ENCODE results near the gene PACRG. TPM values are rescaled to one million over a fixed set of nuclear protein-coding genes. Genes with fewer than 3 reads are reported as not detected.

Gene PACRG
- total and polyA plus RNA-seq, 2 of the 13 experiments (the other 11 are each of a cell fraction or from before 2014, with no cell fraction given) = 0.13 TPM; not detected in 1

DNA sequence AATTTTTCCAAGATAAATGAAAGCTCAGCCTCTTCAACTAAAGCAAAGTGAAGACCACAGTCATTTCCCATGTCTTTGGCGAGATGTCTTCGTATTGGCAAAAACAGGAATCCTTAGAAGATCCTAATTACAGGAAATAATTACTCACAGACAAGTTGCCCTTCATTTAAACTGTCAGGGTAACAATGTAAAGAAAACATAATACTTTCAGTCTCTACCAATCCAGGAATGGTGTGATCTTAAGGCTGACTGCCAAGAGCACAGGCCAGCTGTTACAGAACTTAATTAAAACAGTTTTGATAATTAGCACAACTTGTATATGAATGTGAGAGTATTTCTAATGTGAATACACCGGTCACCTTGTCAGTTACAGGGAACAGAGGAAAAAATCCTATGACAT is 292.2 kb downstream of the PACRG start:
- no TSS peak for BruUV-seq (replicated peaks)
- ATAC-seq = no peak
- intact Hi-C loops (cut with micrococcal nuclease; ENCODE audit: unreplicated experiment) = no loop called here
- Histone ChIP-seq H3K9ac (ENCODE audit: insufficient read depth, low read depth, low read length) (no peak overlapping the region), H3K79me2 (ENCODE audit: insufficient read depth, low read length) (no peaks in the 10 kb centered on the region), H3K9me3 (ENCODE audit: low read length) (peaks cover 26% of the 10 kb centered on the region), H3K4me1 (ENCODE audit: insufficient read depth, low read length) (no peaks in the 10 kb centered on the region), H4K20me1 (ENCODE audit: insufficient read depth, low read length) (no peaks in the 10 kb centered on the region), H2AFZ (ENCODE audit: low read length) (no peak overlapping the region), H3K4me2 (ENCODE audit: low read depth, low read length) (no peak overlapping the region), H3K27ac (ENCODE audit: extremely low read length, insufficient read depth, low read length) (no peak overlapping the region), H3K36me3 (replicated peaks in 1 of 2; ENCODE audit: control insufficient read depth in 1 of 2, insufficient read depth in 2 of 2, low read length in 2 of 2) (no peaks in the 10 kb centered on the region), H3K4me3 (replicated peaks in 1 of 3; ENCODE audit: insufficient read depth in 1 of 3, low read depth in 2 of 3, low read length in 3 of 3) (no peak overlapping the region), H3K27me3 (ENCODE audit: control insufficient read depth in 1 of 2, insufficient read depth in 2 of 2, low read length in 2 of 2) (no peaks in the 10 kb centered on the region)
- in situ Hi-C loops (cut with HindIII; ENCODE audit: extremely low pct_ligation_motif_present, low pct_unique_long_range_greater_than_20kb) = no loop called here
- POLR2A ChIA-PET = no interaction called here
- TF ChIP-seq GTF3A (CRISPR knock-in tag; conservative IDR thresholded peaks at IDR 0.05) = no peak
- no peak for TF ChIP-seq SMARCC2 (IDR thresholded peaks at IDR 0.05)
- TF ChIP-seq IRX3 (CRISPR knock-in tag; IDR thresholded peaks at IDR 0.05; ENCODE audit: borderline replicate concordance, low read depth) = no peak
- no peak for TF ChIP-seq MTF2 (CRISPR knock-in tag; IDR thresholded peaks at IDR 0.05; ENCODE audit: borderline replicate concordance)
- no peak for TF ChIP-seq MXD4 (CRISPR knock-in tag; IDR thresholded peaks at IDR 0.05)
- no peak for TF ChIP-seq ZZZ3 (CRISPR knock-in tag; IDR thresholded peaks at IDR 0.05; ENCODE audit: borderline replicate concordance)
- TF ChIP-seq AGO2 (optimal IDR thresholded peaks at IDR 0.05; ENCODE audit: low read depth, low read length) = no peak
- TF ChIP-seq POGZ (CRISPR knock-in tag; IDR thresholded peaks at IDR 0.05) = no peak
- no peak for TF ChIP-seq CHCHD3 (CRISPR knock-in tag; IDR thresholded peaks at IDR 0.05)
- no peak for TF ChIP-seq HNRNPH1 (optimal IDR thresholded peaks at IDR 0.05; ENCODE audit: low read depth, low read length)
- no peak for TF ChIP-seq MTF1 (CRISPR knock-in tag; IDR thresholded peaks at IDR 0.05)
- TF ChIP-seq FIP1L1 (IDR thresholded peaks at IDR 0.05; ENCODE audit: borderline replicate concordance, insufficient read depth, low read depth, low read length) = no peak
- TF ChIP-seq PPARG (CRISPR knock-in tag; conservative IDR thresholded peaks at IDR 0.05) = no peak
- no peak for TF ChIP-seq THAP11 (CRISPR knock-in tag; IDR thresholded peaks at IDR 0.05)
- TF ChIP-seq, protein P1, sequence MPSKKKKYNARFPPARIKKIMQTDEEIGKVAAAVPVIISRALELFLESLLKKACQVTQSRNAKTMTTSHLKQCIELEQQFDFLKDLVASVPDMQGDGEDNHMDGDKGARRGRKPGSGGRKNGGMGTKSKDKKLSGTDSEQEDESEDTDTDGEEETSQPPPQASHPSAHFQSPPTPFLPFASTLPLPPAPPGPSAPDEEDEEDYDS (CRISPR knock-in tag; IDR thresholded peaks at IDR 0.05) = no peak
- TF ChIP-seq, protein P2, sequence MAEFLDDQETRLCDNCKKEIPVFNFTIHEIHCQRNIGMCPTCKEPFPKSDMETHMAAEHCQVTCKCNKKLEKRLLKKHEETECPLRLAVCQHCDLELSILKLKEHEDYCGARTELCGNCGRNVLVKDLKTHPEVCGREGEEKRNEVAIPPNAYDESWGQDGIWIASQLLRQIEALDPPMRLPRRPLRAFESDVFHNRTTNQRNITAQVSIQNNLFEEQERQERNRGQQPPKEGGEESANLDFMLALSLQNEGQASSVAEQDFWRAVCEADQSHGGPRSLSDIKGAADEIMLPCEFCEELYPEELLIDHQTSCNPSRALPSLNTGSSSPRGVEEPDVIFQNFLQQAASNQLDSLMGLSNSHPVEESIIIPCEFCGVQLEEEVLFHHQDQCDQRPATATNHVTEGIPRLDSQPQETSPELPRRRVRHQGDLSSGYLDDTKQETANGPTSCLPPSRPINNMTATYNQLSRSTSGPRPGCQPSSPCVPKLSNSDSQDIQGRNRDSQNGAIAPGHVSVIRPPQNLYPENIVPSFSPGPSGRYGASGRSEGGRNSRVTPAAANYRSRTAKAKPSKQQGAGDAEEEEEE (CRISPR knock-in tag; IDR thresholded peaks at IDR 0.05; ENCODE audit: borderline replicate concordance) = no peak
- TF ChIP-seq ZNF468 (CRISPR knock-in tag; IDR thresholded peaks at IDR 0.05) = no peak
- TF ChIP-seq SMAD1 (CRISPR knock-in tag; IDR thresholded peaks at IDR 0.05; ENCODE audit: borderline replicate concordance, low read depth) = no peak
- no peak for DNase-seq (ENCODE audit: low spot score)
- CTCF ChIA-PET (ENCODE audit: low intra/inter-chr PET ratio, low total read pairs) = no interaction called here
- 2% methylated on average over 3 of the region's 3 CpGs for WGBS (ENCODE audit: low lambda C conversion rate)
- FAIRE-seq = no peak
